B cell (primary cell): ENCODE measurements around the gene LRRC3.

ENCODE experiments used
- CTCF ChIP-seq: fragments of 200-600 bp; IDR thresholded peaks from one replicate; pipeline ENCODE4 v1.8.0; 2022; ENCODE audit warnings: antibody characterized with exemption, mild to moderate bottlenecking
- EZH2 ChIP-seq: IDR thresholded peaks from 2 replicates; pipeline ENCODE4 v1.6.1; 2012; ENCODE audit warnings: borderline replicate concordance, low read depth, mild to moderate bottlenecking, moderate library complexity, low read length; ENCODE audit not compliant: insufficient read depth, poor library complexity, severe bottlenecking

GRCh38 chr21:44502171-44502958 lies 47.1 kb downstream of the LRRC3 start:
- TF ChIP-seq CTCF (no peak), EZH2 (no peak)
